SK-N-SH (cell line): ENCODE data around the gene PUSL1. TPM values are rescaled to one million over a fixed set of nuclear protein-coding genes. Genes with fewer than 3 reads are reported as not detected.

Experiments
- CTCF ChIA-PET: fragments of 300-600, 350-600 bp; formaldehyde crosslinking; extraction: SDS; loops from one replicate; lab custom pipeline; 2021; lab: Yijun Ruan, JAX
- POLR2A ChIA-PET: fragments of 350-600 bp; sonication (Branson Sonifier 250); formaldehyde crosslinking; extraction: SDS; loops from one replicate; lab custom pipeline; 2020; ENCODE audit warnings: antibody characterized with exemption, inconsistent platforms; lab: Yijun Ruan, JAX
- DNase-seq: peaks from one replicate; pipeline ENCODE4 v3.0.0; 2012
- H2AFZ ChIP-seq: fragments of 200-600 bp; sonication (generic); 2 replicates; pipeline ENCODE4 v1.8.1; 2016; ENCODE audit warnings: antibody characterized with exemption, mild to moderate bottlenecking, low read depth
- H3F3A ChIP-seq: fragments of 200-600 bp; sonication (generic); replicated peaks from 2 replicates; pipeline ENCODE3; 2016; ENCODE audit warnings: antibody characterized with exemption, mild to moderate bottlenecking; ENCODE audit not compliant: insufficient read depth
- H3K27ac ChIP-seq, 2 experiments: fragments of 200-500 bp in 1 of 2; fragments of 200-600 bp in 1 of 2; sonication (Bioruptor generic) in 1 of 2; sonication (generic), shearing (Covaris generic) in 1 of 2; 2 replicates each; pipeline versions ENCODE4 v1.5.1 to v1.6.1; 2014 to 2016; ENCODE audit warnings: low read depth in 2 of 2, inconsistent platforms in 1 of 2, low read length in 1 of 2, mild to moderate bottlenecking in 1 of 2, mixed read lengths in 1 of 2
- H3K27me3 ChIP-seq: fragments of 200-600 bp; sonication (generic), shearing (Covaris generic); 2 replicates; pipeline ENCODE4 v1.6.1; 2016; ENCODE audit warnings: mixed run types; ENCODE audit not compliant: insufficient read depth
- H3K36me3 ChIP-seq, 2 experiments: fragments of 200-500 bp in 1 of 2; fragments of 200-600 bp in 1 of 2; sonication (Bioruptor generic) in 1 of 2; sonication (generic) in 1 of 2; replicated peaks in 1 of 2; 2 replicates each; pipeline versions ENCODE3 to v1.5.1; 2014 to 2016; ENCODE audit warnings: low read length in 1 of 2, mild to moderate bottlenecking in 1 of 2; ENCODE audit not compliant: insufficient read depth in 2 of 2, control insufficient read depth in 1 of 2
- H3K4me1 ChIP-seq, 2 experiments: fragments of 200-500 bp in 1 of 2; fragments of 200-600 bp in 1 of 2; sonication (Bioruptor generic) in 1 of 2; sonication (generic), shearing (Covaris generic) in 1 of 2; 2 replicates each; pipeline versions ENCODE4 v1.5.1 to v1.6.1; 2014 to 2016; ENCODE audit warnings: low read depth in 1 of 2, low read length in 1 of 2, mixed run types in 1 of 2; ENCODE audit not compliant: insufficient read depth in 2 of 2, control insufficient read depth in 1 of 2
- H3K4me2 ChIP-seq: fragments of 200-600 bp; sonication (generic), shearing (Covaris generic); 2 replicates; pipeline ENCODE4 v1.6.1; 2017; ENCODE audit warnings: mixed run types
- H3K4me3 ChIP-seq, 2 experiments: fragments of 200-500 bp in 1 of 2; fragments of 200-600 bp in 1 of 2; sonication (Bioruptor generic) in 1 of 2; sonication (generic), shearing (Covaris generic) in 1 of 2; 2 replicates each; pipeline versions ENCODE4 v1.5.1 to v1.8.1; 2014 to 2016; ENCODE audit warnings: low read depth in 2 of 2, inconsistent platforms in 1 of 2, low read length in 1 of 2, mild to moderate bottlenecking in 1 of 2, mixed read lengths in 1 of 2, moderate library complexity in 1 of 2
- H3K79me2 ChIP-seq: fragments of 200-600 bp; sonication (generic); 2 replicates; pipeline ENCODE4 v1.8.1; 2017; ENCODE audit warnings: mild to moderate bottlenecking; ENCODE audit not compliant: insufficient read depth
- H3K9ac ChIP-seq: fragments of 200-600 bp; sonication (generic); 2 replicates; pipeline ENCODE4 v1.6.1; 2017; ENCODE audit warnings: mixed run types
- H3K9me2 ChIP-seq: fragments of 200-600 bp; sonication (generic); 2 replicates; pipeline ENCODE4 v1.6.1; 2017; ENCODE audit warnings: mixed run types
- H3K9me3 ChIP-seq: fragments of 200-600 bp; sonication (generic); 2 replicates; pipeline ENCODE4 v1.6.1; 2017; ENCODE audit warnings: mixed run types, mild to moderate bottlenecking, moderate library complexity
- H4K20me1 ChIP-seq: fragments of 200-600 bp; sonication (generic); 2 replicates; pipeline ENCODE4 v1.6.1; 2017; ENCODE audit warnings: mild to moderate bottlenecking, mixed run types; ENCODE audit not compliant: insufficient read depth
- CHD2 ChIP-seq: fragments of 150-350 bp; IDR thresholded peaks from 2 replicates; pipeline ENCODE4 v1.6.1; 2018; ENCODE audit warnings: low read length; ENCODE audit not compliant: partially characterized antibody
- ELF1 ChIP-seq: IDR thresholded peaks from 2 replicates; pipeline ENCODE4 v1.4.0; 2012
- EP300 ChIP-seq, 2 experiments: IDR thresholded peaks; 2 replicates each; pipeline versions ENCODE4 v1.4.0 to v1.6.1; 2012; ENCODE audit warnings: borderline replicate concordance in 1 of 2, low read depth in 1 of 2, low read length in 1 of 2
- EZH2phosphoT487 ChIP-seq: fragments of 200-600 bp; sonication (generic); IDR thresholded peaks from 2 replicates; pipeline ENCODE4 v1.6.1; 2017; ENCODE audit warnings: low read depth, mixed run types, mild to moderate bottlenecking, antibody characterized with exemption, moderate library complexity, borderline replicate concordance
- FOXM1 ChIP-seq: IDR thresholded peaks from 2 replicates; pipeline ENCODE4 v1.4.0; 2012; ENCODE audit warnings: low read depth, mild to moderate bottlenecking
- GABPA ChIP-seq: IDR thresholded peaks from 2 replicates; pipeline ENCODE4 v1.4.0; 2012; ENCODE audit warnings: low read depth, mild to moderate bottlenecking
- MXI1 ChIP-seq: IDR thresholded peaks from 2 replicates; pipeline ENCODE4 v1.6.1; 2012; ENCODE audit warnings: mild to moderate bottlenecking, low read depth, low read length, improper control_type of control experiment
- NRF1 ChIP-seq: IDR thresholded peaks from 2 replicates; pipeline ENCODE4 v1.6.1; 2012; ENCODE audit warnings: low read depth, mild to moderate bottlenecking, low read length
- POLR2AphosphoS5 ChIP-seq: IDR thresholded peaks from 2 replicates; pipeline ENCODE4 v1.6.1; 2012; ENCODE audit warnings: low read depth, low read length
- SIN3A ChIP-seq: IDR thresholded peaks from 2 replicates; pipeline ENCODE4 v1.6.1; 2012; ENCODE audit warnings: low read depth, mild to moderate bottlenecking, low read length, moderate library complexity, borderline replicate concordance
- TAF1 ChIP-seq: IDR thresholded peaks from 2 replicates; pipeline ENCODE4 v1.6.1; 2012; ENCODE audit warnings: low read depth, mild to moderate bottlenecking, low read length, moderate library complexity, borderline replicate concordance
- TCF12 ChIP-seq: IDR thresholded peaks from 2 replicates; pipeline ENCODE4 v1.4.0; 2012
- YY1 ChIP-seq: IDR thresholded peaks from 2 replicates; pipeline ENCODE4 v1.4.0; 2012; ENCODE audit warnings: low read depth, mild to moderate bottlenecking
- WGBS: methylation state at CpG from one replicate; pipeline ENCODE4 v1.1.6; 2017; ENCODE audit warnings: low lambda C conversion rate; 5-methylcytosine and 5-hydroxymethylcytosine counted together
- polyA plus RNA-seq, 3 experiments: library from polyadenylated mRNA; depleted of rRNA; stranded (reverse); fragments of >200 nt; gene quantifications; 2 replicates each; pipeline ENCODE4 v1.2.3, GENCODE V29; 2012
- TF ChIP-seq, protein P1 (sequence below): IDR thresholded peaks from 2 replicates; pipeline ENCODE4 v1.6.1; 2012; ENCODE audit warnings: mild to moderate bottlenecking, low read depth, low read length, moderate library complexity
- TF ChIP-seq, protein P2 (sequence below): fragments of 150-350 bp; IDR thresholded peaks from 2 replicates; pipeline ENCODE4 v1.6.1; 2017; ENCODE audit warnings: antibody characterized with exemption, low read length, low read depth, borderline replicate concordance
- TF ChIP-seq, protein P3 (sequence below): IDR thresholded peaks from 2 replicates; pipeline ENCODE4 v1.4.0; 2012; ENCODE audit warnings: low read depth
- TF ChIP-seq, protein P4 (sequence below): IDR thresholded peaks from 2 replicates; pipeline ENCODE4 v1.4.0; 2012; ENCODE audit warnings: low read depth, borderline replicate concordance

PUSL1 gene
- polyA plus RNA-seq, 1 of the 3 experiments (the other 2 are of a cell fraction), result 19.0 TPM

DNA sequence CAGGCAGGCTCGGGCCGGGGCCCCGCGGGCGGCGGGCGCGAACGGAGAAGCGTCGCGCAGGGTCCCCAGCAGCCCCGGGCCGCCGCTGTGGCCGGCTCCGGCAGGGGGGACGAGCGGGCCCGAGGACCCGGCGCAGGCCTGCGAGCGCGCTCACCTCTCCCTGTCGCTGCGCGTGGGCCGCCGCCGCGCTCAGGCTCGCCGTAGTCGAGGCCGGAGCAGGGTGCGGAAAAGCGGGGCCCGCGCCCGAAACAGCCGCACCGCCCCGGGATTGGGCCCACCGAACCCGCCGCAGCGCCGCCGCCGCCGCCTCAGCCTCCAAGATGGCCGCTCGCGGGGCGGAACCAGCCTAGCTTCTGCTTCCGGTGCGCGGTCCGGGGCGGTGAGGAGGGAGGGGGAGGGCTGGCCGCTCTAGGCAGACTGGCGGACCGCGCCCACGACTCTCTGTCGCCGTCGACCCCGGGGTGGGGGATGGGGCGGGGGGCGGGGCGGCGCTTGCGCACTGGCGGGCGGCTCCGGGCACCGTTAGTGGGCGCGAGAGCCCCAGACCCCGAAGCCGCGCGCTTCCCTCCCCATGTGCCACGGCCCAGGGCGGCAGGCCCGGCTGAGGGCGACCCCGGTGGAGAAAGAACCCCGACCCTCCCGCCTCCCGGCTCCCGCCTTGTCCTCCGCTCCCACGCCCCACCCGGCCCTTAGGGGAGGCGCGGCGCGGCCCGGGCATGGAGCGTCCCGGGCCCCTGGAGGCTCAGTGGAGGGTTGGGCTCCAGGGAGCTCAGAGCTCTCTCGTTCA lies 34.7 kb upstream of the PUSL1 start, which contains the start of gene UBE2J2:
Gene UBE2J2, minus strand, starts transcription at position 343 of the 787 bp plus-strand sequence. CDS start 5,862 bp downstream, outside the sequence.
- H3K27me3 ChIP-seq, result no peaks in the 10 kb centered on the region
- POLR2A ChIA-PET, result interaction anchor here (1.0 to 1.4 kb wide), 5 partner anchors 10 to 117 kb away, joined by 3 to 4 read pairs (median 3); no protein-coding TSS in a partner anchor
- WGBS, result 0% methylated on average over 7 of the region's 105 CpGs
- peaks cover 0 to 28% of the 10 kb centered on the region in 2 experiments; a peak in 1 of 4 replicates for H3K4me1 ChIP-seq
- peak within 1 kb of the TSS; percentile 96 for H3K4me2 ChIP-seq
- CTCF ChIA-PET, result interaction anchor here (0.6 to 1.8 kb wide), 5 partner anchors 16 to 151 kb away, joined by 3 to 10 read pairs (median 3); no protein-coding TSS in a partner anchor
- H3K9ac ChIP-seq, result peak within 1 kb of the TSS; percentile 83
- H3K9me3 ChIP-seq, result no peaks in the 10 kb centered on the region
- peak within 1 kb of the TSS; percentile 47 to 68; a peak in 3 of 4 replicates for H3K27ac ChIP-seq
- H3F3A ChIP-seq, result no peaks in the 10 kb centered on the region
- TF ChIP-seq EZH2phosphoT487 (no peak), CHD2 (peak; percentile 94), EP300 (IDR thresholded peaks at IDR 0.05; ENCODE audit: borderline replicate concordance in 1 of 2, low read depth in 1 of 2, low read length in 1 of 2) (no peak), GABPA (peak; percentile 89), TAF1 (peak; percentile 71; the same call in 1 of the 2 replicates), SIN3A (peak; percentile 58; the same call in 1 of the 2 replicates), NRF1 (peak; percentile 58; the same call in 1 of the 2 replicates), TCF12 (no peak; the same call in 1 of the 2 replicates), ELF1 (peak; percentile 60; the same call in 1 of the 2 replicates), POLR2AphosphoS5 (peak; percentile 54; the same call in 1 of the 2 replicates), YY1 (peak; percentile 93), MXI1 (peak; percentile 80), FOXM1 (no peak)
- TF ChIP-seq, protein P1, sequence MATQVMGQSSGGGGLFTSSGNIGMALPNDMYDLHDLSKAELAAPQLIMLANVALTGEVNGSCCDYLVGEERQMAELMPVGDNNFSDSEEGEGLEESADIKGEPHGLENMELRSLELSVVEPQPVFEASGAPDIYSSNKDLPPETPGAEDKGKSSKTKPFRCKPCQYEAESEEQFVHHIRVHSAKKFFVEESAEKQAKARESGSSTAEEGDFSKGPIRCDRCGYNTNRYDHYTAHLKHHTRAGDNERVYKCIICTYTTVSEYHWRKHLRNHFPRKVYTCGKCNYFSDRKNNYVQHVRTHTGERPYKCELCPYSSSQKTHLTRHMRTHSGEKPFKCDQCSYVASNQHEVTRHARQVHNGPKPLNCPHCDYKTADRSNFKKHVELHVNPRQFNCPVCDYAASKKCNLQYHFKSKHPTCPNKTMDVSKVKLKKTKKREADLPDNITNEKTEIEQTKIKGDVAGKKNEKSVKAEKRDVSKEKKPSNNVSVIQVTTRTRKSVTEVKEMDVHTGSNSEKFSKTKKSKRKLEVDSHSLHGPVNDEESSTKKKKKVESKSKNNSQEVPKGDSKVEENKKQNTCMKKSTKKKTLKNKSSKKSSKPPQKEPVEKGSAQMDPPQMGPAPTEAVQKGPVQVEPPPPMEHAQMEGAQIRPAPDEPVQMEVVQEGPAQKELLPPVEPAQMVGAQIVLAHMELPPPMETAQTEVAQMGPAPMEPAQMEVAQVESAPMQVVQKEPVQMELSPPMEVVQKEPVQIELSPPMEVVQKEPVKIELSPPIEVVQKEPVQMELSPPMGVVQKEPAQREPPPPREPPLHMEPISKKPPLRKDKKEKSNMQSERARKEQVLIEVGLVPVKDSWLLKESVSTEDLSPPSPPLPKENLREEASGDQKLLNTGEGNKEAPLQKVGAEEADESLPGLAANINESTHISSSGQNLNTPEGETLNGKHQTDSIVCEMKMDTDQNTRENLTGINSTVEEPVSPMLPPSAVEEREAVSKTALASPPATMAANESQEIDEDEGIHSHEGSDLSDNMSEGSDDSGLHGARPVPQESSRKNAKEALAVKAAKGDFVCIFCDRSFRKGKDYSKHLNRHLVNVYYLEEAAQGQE, result 0 out of 2 replicates have a peak, but pooled peaks have one; percentile 16
- TF ChIP-seq, protein P2, sequence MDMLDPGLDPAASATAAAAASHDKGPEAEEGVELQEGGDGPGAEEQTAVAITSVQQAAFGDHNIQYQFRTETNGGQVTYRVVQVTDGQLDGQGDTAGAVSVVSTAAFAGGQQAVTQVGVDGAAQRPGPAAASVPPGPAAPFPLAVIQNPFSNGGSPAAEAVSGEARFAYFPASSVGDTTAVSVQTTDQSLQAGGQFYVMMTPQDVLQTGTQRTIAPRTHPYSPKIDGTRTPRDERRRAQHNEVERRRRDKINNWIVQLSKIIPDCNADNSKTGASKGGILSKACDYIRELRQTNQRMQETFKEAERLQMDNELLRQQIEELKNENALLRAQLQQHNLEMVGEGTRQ, result no peak
- TF ChIP-seq, protein P3, sequence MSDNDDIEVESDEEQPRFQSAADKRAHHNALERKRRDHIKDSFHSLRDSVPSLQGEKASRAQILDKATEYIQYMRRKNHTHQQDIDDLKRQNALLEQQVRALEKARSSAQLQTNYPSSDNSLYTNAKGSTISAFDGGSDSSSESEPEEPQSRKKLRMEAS, result peak; percentile 76
- TF ChIP-seq, protein P4, sequence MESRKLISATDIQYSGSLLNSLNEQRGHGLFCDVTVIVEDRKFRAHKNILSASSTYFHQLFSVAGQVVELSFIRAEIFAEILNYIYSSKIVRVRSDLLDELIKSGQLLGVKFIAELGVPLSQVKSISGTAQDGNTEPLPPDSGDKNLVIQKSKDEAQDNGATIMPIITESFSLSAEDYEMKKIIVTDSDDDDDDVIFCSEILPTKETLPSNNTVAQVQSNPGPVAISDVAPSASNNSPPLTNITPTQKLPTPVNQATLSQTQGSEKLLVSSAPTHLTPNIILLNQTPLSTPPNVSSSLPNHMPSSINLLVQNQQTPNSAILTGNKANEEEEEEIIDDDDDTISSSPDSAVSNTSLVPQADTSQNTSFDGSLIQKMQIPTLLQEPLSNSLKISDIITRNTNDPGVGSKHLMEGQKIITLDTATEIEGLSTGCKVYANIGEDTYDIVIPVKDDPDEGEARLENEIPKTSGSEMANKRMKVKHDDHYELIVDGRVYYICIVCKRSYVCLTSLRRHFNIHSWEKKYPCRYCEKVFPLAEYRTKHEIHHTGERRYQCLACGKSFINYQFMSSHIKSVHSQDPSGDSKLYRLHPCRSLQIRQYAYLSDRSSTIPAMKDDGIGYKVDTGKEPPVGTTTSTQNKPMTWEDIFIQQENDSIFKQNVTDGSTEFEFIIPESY, result 0 out of 2 replicates have a peak, but pooled peaks have one; percentile 14
- H2AFZ ChIP-seq, result peak within 1 kb of the TSS; percentile 72
- DNase-seq, result peak; percentile 100
- peaks cover 44% of the 10 kb centered on the region for H3K79me2 ChIP-seq
- H3K9me2 ChIP-seq, result no peaks in the 10 kb centered on the region
- peaks cover 42% of the 10 kb centered on the region for H4K20me1 ChIP-seq
- peak within 1 kb of the TSS; percentile 76 to 84 for H3K4me3 ChIP-seq
- peaks cover 0 to 4% of the 10 kb centered on the region in 2 experiments for H3K36me3 ChIP-seq
